Measurements from ENCODE around the gene SLC26A9. TPM values are rescaled to one million over a fixed set of nuclear protein-coding genes. Genes with fewer than 3 reads are reported as not detected.

Gene SLC26A9
- total RNA-seq, 1 experiment from 2014 or later = 1.0 TPM

GRCh38 chr1:205922314-205922713 is 20.9 kb downstream of the SLC26A9 start:
- Histone ChIP-seq H3K4me2 (no peak overlapping the region), H3K27me3 (ENCODE audit: insufficient read depth, low read depth) (no peaks in the 10 kb centered on the region), H3K27ac (no peak overlapping the region), H4K20me1 (ENCODE audit: insufficient read depth) (no peaks in the 10 kb centered on the region), H3K4me1 (replicated peaks; ENCODE audit: insufficient read depth) (peaks cover 5% of the 10 kb centered on the region; the same call in 1 of the 2 replicates), H3K9me2 (ENCODE audit: insufficient read depth) (no peaks in the 10 kb centered on the region), H3K36me3 (ENCODE audit: low read depth) (no peaks in the 10 kb centered on the region), H3K4me3 (no peak overlapping the region), H2AFZ (no peak overlapping the region), H3F3A (ENCODE audit: insufficient read depth, low read depth) (no peaks in the 10 kb centered on the region), H3K9me3 (ENCODE audit: insufficient read depth, low read depth) (no peaks in the 10 kb centered on the region), H3K79me2 (ENCODE audit: low read depth) (no peaks in the 10 kb centered on the region)
- no TSS peak for BruUV-seq (replicated peaks)
- TF ChIP-seq CTCF (conservative IDR thresholded peaks at IDR 0.05) (no peak), EZH2 (IDR thresholded peaks at IDR 0.05; ENCODE audit: low read depth) (no peak)
- no peak for DNase-seq
- intact Hi-C loops (cut with micrococcal nuclease; ENCODE audit: unreplicated experiment) = no loop called here
- POLR2A ChIA-PET (ENCODE audit: unreplicated experiment) = no interaction called here
- CTCF ChIA-PET = interaction anchor here (1.7 kb wide), 1 partner anchor 55 kb away, joined by 7 read pairs; no protein-coding TSS in a partner anchor

GRCh38 chr1:205921570-205921909 is 21.7 kb downstream of the SLC26A9 start:
- no peak overlapping the region for H3K27ac ChIP-seq
- ChIA-PET CTCF (interaction anchor here (1.7 kb wide), 1 partner anchor 56 kb away, joined by 7 read pairs; no protein-coding TSS in a partner anchor), POLR2A (ENCODE audit: unreplicated experiment) (no interaction called here)
- H3K9me3 ChIP-seq (ENCODE audit: insufficient read depth, low read depth) = no peaks in the 10 kb centered on the region
- no peak overlapping the region for H3K4me2 ChIP-seq
- no peak overlapping the region for H2AFZ ChIP-seq
- no peaks in the 10 kb centered on the region for H3K36me3 ChIP-seq (ENCODE audit: low read depth)
- H3K9me2 ChIP-seq (ENCODE audit: insufficient read depth) = no peaks in the 10 kb centered on the region
- no peaks in the 10 kb centered on the region for H3F3A ChIP-seq (ENCODE audit: insufficient read depth, low read depth)
- intact Hi-C loops (cut with micrococcal nuclease; ENCODE audit: unreplicated experiment) = no loop called here
- no TSS peak for BruUV-seq (replicated peaks)
- H3K79me2 ChIP-seq (ENCODE audit: low read depth) = no peaks in the 10 kb centered on the region
- H3K4me1 ChIP-seq (replicated peaks; ENCODE audit: insufficient read depth) = peaks cover 5% of the 10 kb centered on the region; the same call in 1 of the 2 replicates
- H3K27me3 ChIP-seq (ENCODE audit: insufficient read depth, low read depth) = no peaks in the 10 kb centered on the region
- H3K4me3 ChIP-seq = no peak overlapping the region
- DNase-seq = no peak
- no peak for TF ChIP-seq CTCF (conservative IDR thresholded peaks at IDR 0.05)
- TF ChIP-seq EZH2 (IDR thresholded peaks at IDR 0.05; ENCODE audit: low read depth) = no peak
- H4K20me1 ChIP-seq (ENCODE audit: insufficient read depth) = no peaks in the 10 kb centered on the region

GRCh38 chr1:205920861-205921569 is 22.2 kb downstream of the SLC26A9 start:
- no peaks in the 10 kb centered on the region for H3K79me2 ChIP-seq (ENCODE audit: low read depth)
- no peak overlapping the region for H2AFZ ChIP-seq
- no peaks in the 10 kb centered on the region for H4K20me1 ChIP-seq (ENCODE audit: insufficient read depth)
- no peaks in the 10 kb centered on the region for H3K9me2 ChIP-seq (ENCODE audit: insufficient read depth)
- intact Hi-C loops (cut with micrococcal nuclease; ENCODE audit: unreplicated experiment) = no loop called here
- peaks cover 3% of the 10 kb centered on the region; the same call in 1 of the 2 replicates for H3K4me1 ChIP-seq (replicated peaks; ENCODE audit: insufficient read depth)
- H3K9me3 ChIP-seq (ENCODE audit: insufficient read depth, low read depth) = no peaks in the 10 kb centered on the region
- no peak overlapping the region for H3K27ac ChIP-seq
- no peaks in the 10 kb centered on the region for H3K27me3 ChIP-seq (ENCODE audit: insufficient read depth, low read depth)
- ChIA-PET POLR2A (ENCODE audit: unreplicated experiment) (no interaction called here), CTCF (interaction anchor here (1.7 kb wide), 1 partner anchor 56 kb away, joined by 7 read pairs; no protein-coding TSS in a partner anchor)
- H3K4me3 ChIP-seq = no peak overlapping the region
- no peaks in the 10 kb centered on the region for H3F3A ChIP-seq (ENCODE audit: insufficient read depth, low read depth)
- no peak for DNase-seq
- H3K36me3 ChIP-seq (ENCODE audit: low read depth) = no peaks in the 10 kb centered on the region
- no TSS peak for BruUV-seq (replicated peaks)
- H3K4me2 ChIP-seq = no peak overlapping the region
- TF ChIP-seq EZH2 (IDR thresholded peaks at IDR 0.05; ENCODE audit: low read depth) (no peak), CTCF (conservative IDR thresholded peaks at IDR 0.05) (no peak)
